GM12878 (cell line): ENCODE data around the gene TRERF1. TPM values are rescaled to one million over a fixed set of nuclear protein-coding genes. Genes with fewer than 3 reads are reported as not detected.

Experiments used
- ATAC-seq: fragments of 200-7000 bp; cut with Tn5 transposase; 3 replicates; pipeline ENCODE4 v1.9.1; 2020; ENCODE audit warnings: mild to moderate bottlenecking, moderate library complexity
- BruUV-seq: library from RNA; stranded (reverse); fragments of 400-500 nt; replicated peaks from 2 replicates; lab custom pipeline; 2021; lab: Mats Ljungman, UMichigan
- CTCF ChIA-PET: fragments of 300-600 bp; sonication (Branson Sonifier 250); formaldehyde crosslinking; extraction: SDS; loops from one replicate; lab custom pipeline; 2021; ENCODE audit warnings: inconsistent platforms; lab: Yijun Ruan, JAX
- POLR2A ChIA-PET: fragments of 350-600 bp; formaldehyde crosslinking; extraction: SDS; loops from one replicate; lab custom pipeline; 2021; ENCODE audit warnings: inconsistent platforms; lab: Charles Lee
- RAD21 ChIA-PET: fragments of 300-600 bp; sonication (Branson Sonifier 250); formaldehyde crosslinking; loops from one replicate; lab custom pipeline; 2023; ENCODE audit warnings: antibody characterized with exemption; ENCODE audit not compliant: unreplicated experiment; lab: Charles Lee
- SMC1A ChIA-PET: fragments of 300-600 bp; sonication (Branson Sonifier 250); formaldehyde crosslinking; loops from one replicate; lab custom pipeline; 2023; ENCODE audit not compliant: unreplicated experiment, uncharacterized antibody; lab: Charles Lee
- DNase-seq: peaks from one replicate; pipeline ENCODE4 v3.0.0-alpha.2; 2011; ENCODE audit warnings: low read depth, low spot score
- FAIRE-seq: peaks from 3 replicates; lab custom pipeline; 2011; peaks lifted over from hg19 to GRCh38; lab: Jason Lieb, UNC
- H2AFZ ChIP-seq: 2 replicates; pipeline ENCODE4 v1.6.0; 2011; ENCODE audit warnings: low read depth, low read length, control low read depth; ENCODE audit not compliant: control insufficient read depth
- H3K27ac ChIP-seq: 2 replicates; pipeline ENCODE4 v1.5.1; 2011; ENCODE audit warnings: control low read depth; ENCODE audit not compliant: control insufficient read depth, insufficient read depth
- H3K27me3 ChIP-seq, 2 experiments: replicated peaks in 1 of 2; 2 replicates each; pipeline versions ENCODE4 v1.6.0 to v1.6.1; 2011; ENCODE audit warnings: low read length in 1 of 2; ENCODE audit not compliant: control insufficient read depth in 2 of 2, insufficient read depth in 2 of 2
- H3K36me3 ChIP-seq, 2 experiments: 2 replicates each; pipeline ENCODE4 v1.5.1; 2011; ENCODE audit warnings: low read length in 1 of 2; ENCODE audit not compliant: control insufficient read depth in 2 of 2, insufficient read depth in 2 of 2
- H3K4me1 ChIP-seq: 2 replicates; pipeline ENCODE4 v1.6.1; 2011; ENCODE audit warnings: mild to moderate bottlenecking, low read length, moderate library complexity, mixed read lengths; ENCODE audit not compliant: control insufficient read depth, insufficient read depth
- H3K4me2 ChIP-seq: 2 replicates; pipeline ENCODE4 v1.6.0; 2011; ENCODE audit warnings: control low read depth; ENCODE audit not compliant: control insufficient read depth, insufficient read depth
- H3K4me3 ChIP-seq: fragments of 200-600 bp; sonication (generic); 2 replicates; pipeline ENCODE4 v1.5.1; 2016
- H3K79me2 ChIP-seq: 2 replicates; pipeline ENCODE4 v1.6.0; 2011; ENCODE audit warnings: low read length; ENCODE audit not compliant: control insufficient read depth, insufficient read depth
- H3K9ac ChIP-seq: 2 replicates; pipeline ENCODE4 v1.8.0; 2011; ENCODE audit warnings: low read length, control low read depth, mixed read lengths; ENCODE audit not compliant: control insufficient read depth, insufficient read depth
- H3K9me3 ChIP-seq: replicated peaks from 3 replicates; pipeline ENCODE4 v1.5.1; 2011; ENCODE audit warnings: mild to moderate bottlenecking, low read length; ENCODE audit not compliant: control insufficient read depth, insufficient read depth
- H4K20me1 ChIP-seq: 2 replicates; pipeline ENCODE4 v1.6.0; 2011; ENCODE audit not compliant: control insufficient read depth, insufficient read depth
- CUX1 ChIP-seq: IDR thresholded peaks from 2 replicates; pipeline ENCODE4 v1.6.1; 2012; ENCODE audit warnings: improper control_type of control experiment, low read depth, low read length; ENCODE audit not compliant: insufficient replicate concordance
- ETV6 ChIP-seq, 2 experiments: fragments of 450-650 bp in 1 of 2; IDR thresholded peaks in 1 of 2; conservative IDR thresholded peaks in 1 of 2; 2 replicates each; pipeline ENCODE4 v1.6.1; 2014; ENCODE audit warnings: antibody characterized with exemption in 1 of 2, borderline replicate concordance in 1 of 2, low read depth in 1 of 2, mild to moderate bottlenecking in 1 of 2, moderate library complexity in 1 of 2
- HDAC2 ChIP-seq: fragments of 200-600 bp; sonication (generic); IDR thresholded peaks from 2 replicates; pipeline ENCODE4 v1.6.1; 2017
- HDGF ChIP-seq: fragments of 450-650 bp; IDR thresholded peaks from 2 replicates; pipeline ENCODE4 v1.6.1; 2016; ENCODE audit warnings: antibody characterized with exemption
- MLLT1 ChIP-seq: fragments of 450-650 bp; IDR thresholded peaks from 2 replicates; pipeline ENCODE4 v1.6.1; 2016; ENCODE audit warnings: mild to moderate bottlenecking
- MXI1 ChIP-seq: fragments of 150-350 bp; IDR thresholded peaks from 2 replicates; pipeline ENCODE4 v1.6.1; 2011; ENCODE audit warnings: low read depth, mild to moderate bottlenecking, inconsistent platforms, low read length, improper control_type of control experiment
- NR2F1 ChIP-seq: fragments of 450-650 bp; conservative IDR thresholded peaks from 2 replicates; pipeline ENCODE4 v1.6.1; 2017; ENCODE audit warnings: mild to moderate bottlenecking
- PAX5 ChIP-seq: IDR thresholded peaks from 2 replicates; pipeline ENCODE4 v1.6.1; 2011; ENCODE audit warnings: low read depth, low read length, borderline replicate concordance
- YBX1 ChIP-seq: fragments of 450-650 bp; IDR thresholded peaks from 2 replicates; pipeline ENCODE4 v1.6.1; 2016; ENCODE audit warnings: antibody characterized with exemption
- ZBED1 ChIP-seq: IDR thresholded peaks from 2 replicates; pipeline ENCODE4 v1.6.1; 2016; ENCODE audit warnings: borderline replicate concordance
- WGBS: methylation state at CpG from one replicate; pipeline ENCODE4 v1.1.6; 2016; ENCODE audit warnings: low lambda C conversion rate; ENCODE audit not compliant: insufficient replicate concordance, insufficient coverage; ENCODE audit errors: missing lambda C conversion rate; 5-methylcytosine and 5-hydroxymethylcytosine counted together
- in situ Hi-C: fragments of 300-500 bp; cut with MboI; formaldehyde crosslinking; loops from 9 replicates; pipeline ENCODE4 v1.14.3; 2018; ENCODE audit warnings: mixed read lengths
- intact Hi-C: fragments of 100-400 bp; cut with micrococcal nuclease; formaldehyde crosslinking; loops from one replicate; pipeline ENCODE4 v1.14.2; 2022; ENCODE audit not compliant: unreplicated experiment
- polyA plus RNA-seq, 11 experiments: library from polyadenylated mRNA; depleted of rRNA in 4 of 11; unstranded in 6 of 11; stranded (reverse) in 5 of 11; fragments of >200 nt; fragmentation: Nextera tagmentation in 4 of 11; fragmentation: Illumina TruSeq in 1 of 11; extraction: Ambion mirVana in 4 of 11; extraction: Trizol in 1 of 11; gene quantifications; 1 replicate in 1 of 11; 2 replicates in 10 of 11; pipeline versions ENCODE4 v1.2.1 to v1.2.3, GENCODE V29; 2011 to 2016; ENCODE audit warnings: inconsistent platforms in 2 of 11, missing spikeins in 2 of 11, low read depth in 1 of 11
- total RNA-seq, 4 experiments: library from RNA; depleted of rRNA in 3 of 4; stranded (reverse); fragments of >200 nt in 3 of 4; fragmentation: Illumina TruSeq in 1 of 4; extraction: Trizol in 1 of 4; gene quantifications; 2 replicates each; pipeline versions ENCODE4 v1.2.1 to v1.2.3, GENCODE V29; 2013 to 2021

Gene TRERF1
- total and polyA plus RNA-seq, 10 of the 15 experiments (the other 5 are each of a cell fraction or from before 2014, with no cell fraction given) = 2.2 to 19.4 (median 7.2) TPM

GRCh38 chr6:42433409-42433808 is 18.3 kb downstream of the TRERF1 start:
- no peak overlapping the region for H3K9ac ChIP-seq
- no peaks in the 10 kb centered on the region for H4K20me1 ChIP-seq
- H3K4me3 ChIP-seq = no peak overlapping the region
- FAIRE-seq = no peak
- intact Hi-C loops = no loop called here
- no peak for TF ChIP-seq PAX5
- TF ChIP-seq MLLT1 = no peak
- TF ChIP-seq YBX1 = no peak
- no peak for TF ChIP-seq HDAC2
- no peak for TF ChIP-seq ETV6 (conservative IDR thresholded peaks at IDR 0.05 in 1 of 2, IDR thresholded peaks at IDR 0.05 in 1 of 2; ENCODE audit: borderline replicate concordance in 1 of 2, low read depth in 1 of 2)
- no peak for TF ChIP-seq CUX1
- no peak for TF ChIP-seq ZBED1
- TF ChIP-seq NR2F1 = no peak
- TF ChIP-seq HDGF = no peak
- no peak for TF ChIP-seq MXI1
- peaks cover 0 to 4% of the 10 kb centered on the region in 2 experiments; a peak in 2 of 4 replicates for H3K36me3 ChIP-seq
- ChIA-PET POLR2A (interaction anchor here (0.7 kb wide), 1 partner anchor 40 kb away, joined by 4 read pairs; no protein-coding TSS in a partner anchor), SMC1A (interaction anchor here (0.7 to 3.3 kb wide), 5 partner anchors 9 to 72 kb away, joined by 3 to 15 read pairs (median 3); no protein-coding TSS in a partner anchor), RAD21 (interaction anchor here (0.6 to 1.6 kb wide), 3 partner anchors 43 to 426 kb away, joined by 3 to 4 read pairs (median 3); no protein-coding TSS in a partner anchor), CTCF (interaction anchor here (1.4 to 2.2 kb wide), 2 partner anchors 47 to 114 kb away, joined by 3 to 8 read pairs; no protein-coding TSS in a partner anchor)
- no peak for DNase-seq
- no TSS peak for BruUV-seq
- no peak overlapping the region for H3K27ac ChIP-seq
- H3K4me1 ChIP-seq = peaks cover 15% of the 10 kb centered on the region
- no peak overlapping the region for H2AFZ ChIP-seq
- peaks cover 2% of the 10 kb centered on the region for H3K79me2 ChIP-seq
- 100% methylated on average over 2 of the region's 2 CpGs for whole genome bisulfite sequencing
- no peaks in the 10 kb centered on the region for H3K27me3 ChIP-seq
- no peak for ATAC-seq
- in situ Hi-C loops = no loop called here
- peaks cover 16% of the 10 kb centered on the region for H3K9me3 ChIP-seq
- H3K4me2 ChIP-seq = no peak overlapping the region
